Upper lobe of right lung (tissue), 1 donor: ENCODE data around the gene RPL18A. TPM values are rescaled to one million over a fixed set of nuclear protein-coding genes. Genes with fewer than 3 reads are reported as not detected.
A peak's percentile ranks its signal among the peaks of the same experiment; 100 is the strongest.

Source experiments
- ATAC-seq: fragments of 200-7000 bp; cut with Tn5 transposase; one replicate; pipeline ENCODE4 v1.9.1; 2020; ENCODE audit warnings: mild to moderate bottlenecking, moderate library complexity
- DNase-seq: peaks from one replicate; pipeline ENCODE4 v3.0.0-alpha.2; 2020
- H3K27ac ChIP-seq: fragments of 200-600 bp; one replicate; pipeline ENCODE4 v1.8.0; 2022
- H3K27me3 ChIP-seq: fragments of 200-600 bp; one replicate; pipeline ENCODE4 v1.8.0; 2022; ENCODE audit warnings: mild to moderate bottlenecking
- H3K36me3 ChIP-seq: fragments of 200-600 bp; one replicate; pipeline ENCODE4 v1.8.0; 2022
- H3K4me1 ChIP-seq: fragments of 200-600 bp; one replicate; pipeline ENCODE4 v1.8.0; 2022
- H3K4me3 ChIP-seq: fragments of 200-600 bp; one replicate; pipeline ENCODE4 v1.8.0; 2022; ENCODE audit warnings: mild to moderate bottlenecking
- H3K9me3 ChIP-seq: fragments of 200-600 bp; one replicate; pipeline ENCODE4 v1.8.0; 2022
- CTCF ChIP-seq: fragments of 200-600 bp; IDR thresholded peaks from one replicate; pipeline ENCODE4 v1.8.0; 2022; ENCODE audit warnings: antibody characterized with exemption
- intact Hi-C: fragments of 100-400 bp; cut with DNase I; formaldehyde crosslinking; loops from one replicate; pipeline ENCODE4 v1.11.0; 2022
- total RNA-seq: library from RNA; stranded (reverse); fragmentation: NEBNext Ultra II Directional; extraction: Animal tissue kit (Norgen Biotek cat#: 25700); gene quantifications from one replicate; pipeline ENCODE4 v1.2.1, GENCODE V29; 2021
- donor health status: DM: no; HTN: yes; CAD: no; lungs with severe emphysema.

The RPL18A gene
- total RNA-seq, 1 donor from 2014 or later, result 1,315 TPM

- H3K27me3 ChIP-seq, result peaks cover 5% of the 10 kb centered on the region
- DNase-seq (no peak), ATAC-seq (no peak)
- H3K27ac ChIP-seq, result no peak overlapping the region
- H3K36me3 ChIP-seq, result no peaks in the 10 kb centered on the region
- H3K9me3 ChIP-seq, result no peaks in the 10 kb centered on the region
- intact Hi-C loops, result no loop called here
- peaks cover 5% of the 10 kb centered on the region for H3K4me1 ChIP-seq
- H3K4me3 ChIP-seq, result no peak overlapping the region
- no peak for TF ChIP-seq CTCF
Measured at GRCh38 chr19:17843292-17843827, 16.4 kb upstream of the RPL18A start.

GRCh38 chr19:17843908-17844490, 15.7 kb upstream of the RPL18A start:
- DNase-seq (no peak), ATAC-seq (no peak)
- H3K9me3 ChIP-seq, result no peaks in the 10 kb centered on the region
- no peak for TF ChIP-seq CTCF
- H3K36me3 ChIP-seq, result no peaks in the 10 kb centered on the region
- peaks cover 5% of the 10 kb centered on the region for H3K27me3 ChIP-seq
- no peak overlapping the region for H3K27ac ChIP-seq
- intact Hi-C loops, result no loop called here
- no peak overlapping the region for H3K4me3 ChIP-seq
- H3K4me1 ChIP-seq, result peaks cover 7% of the 10 kb centered on the region

- ATAC-seq (no peak), DNase-seq (no peak)
- Histone ChIP-seq H3K36me3 (no peaks in the 10 kb centered on the region), H3K9me3 (no peaks in the 10 kb centered on the region), H3K4me3 (peak overlapping the region; percentile 8), H3K27me3 (peaks cover 5% of the 10 kb centered on the region), H3K4me1 (peaks cover 10% of the 10 kb centered on the region), H3K27ac (no peak overlapping the region)
- intact Hi-C loops, result no loop called here
- no peak for TF ChIP-seq CTCF
Measured at GRCh38 chr19:17846146-17846545, 13.6 kb upstream of the RPL18A start.

GRCh38 chr19:17847538-17848366, 12.0 kb upstream of the RPL18A start, which contains the start of gene JAK3:
Gene JAK3, minus strand, starts transcription at chr19:17847982. Its CDS starts 3,565 bp downstream, at chr19:17844417.
- Histone ChIP-seq H3K36me3 (no peaks in the 10 kb centered on the region), H3K4me3 (peak within 1 kb of the TSS; percentile 51), H3K9me3 (no peaks in the 10 kb centered on the region), H3K27ac (peak within 1 kb of the TSS; percentile 85), H3K27me3 (peaks cover 5% of the 10 kb centered on the region), H3K4me1 (peaks cover 10% of the 10 kb centered on the region)
- no peak for TF ChIP-seq CTCF
- DNase-seq, result no peak
- ATAC-seq, result peak; percentile 64
- intact Hi-C loops, result no loop called here

- intact Hi-C loops, result no loop called here
- DNase-seq, result no peak
- H3K27ac ChIP-seq, result peak overlapping the region; percentile 85
Measured at GRCh38 chr19:17848595-17849292, 11.0 kb upstream of the RPL18A start.

More at GRCh38 chr19:17848595-17849292, 11.0 kb upstream of the RPL18A start:
- H3K27me3 ChIP-seq, result peaks cover 5% of the 10 kb centered on the region
- no peak overlapping the region for H3K4me3 ChIP-seq
- no peaks in the 10 kb centered on the region for H3K36me3 ChIP-seq
- no peak for TF ChIP-seq CTCF
- no peak for ATAC-seq
- peaks cover 10% of the 10 kb centered on the region for H3K4me1 ChIP-seq
- H3K9me3 ChIP-seq, result no peaks in the 10 kb centered on the region
